HepG2 (cell line): Measurements from ENCODE around the gene IRS1. TPM values are rescaled to one million over a fixed set of nuclear protein-coding genes. Genes with fewer than 3 reads are reported as not detected.

Source experiments
- GATA4 ChIP-seq: sonication (generic); IDR thresholded peaks from 2 replicates; pipeline ENCODE4 v1.6.1; 2016; ENCODE audit warnings: antibody characterized with exemption, low read depth, borderline replicate concordance
- HOXA9 ChIP-seq: sonication (generic); formaldehyde crosslinking; IDR thresholded peaks from 2 replicates; pipeline ENCODE4 v1.8.1; 2022; ENCODE audit warnings: missing genetic modification reagents, mild to moderate bottlenecking, moderate library complexity, borderline replicate concordance
- ISX ChIP-seq: sonication (generic); formaldehyde crosslinking; conservative IDR thresholded peaks from 2 replicates; pipeline ENCODE4 v1.5.0; 2020; ENCODE audit warnings: missing genetic modification reagents
- KDM6A ChIP-seq: IDR thresholded peaks from 2 replicates; pipeline ENCODE4 v1.6.1; 2016; ENCODE audit warnings: low read depth
- PITX1 ChIP-seq: sonication (generic); formaldehyde crosslinking; IDR thresholded peaks from 2 replicates; pipeline ENCODE4 v1.5.1; 2020; ENCODE audit warnings: mild to moderate bottlenecking, missing genetic modification reagents
- RAD21 ChIP-seq: fragments of 450-650 bp; formaldehyde crosslinking; IDR thresholded peaks from 2 replicates; pipeline ENCODE4 v1.5.0; 2020; ENCODE audit warnings: mild to moderate bottlenecking
- SIX1 ChIP-seq: sonication (generic); formaldehyde crosslinking; IDR thresholded peaks from 2 replicates; pipeline ENCODE4 v1.4.0; 2020; ENCODE audit warnings: missing genetic modification reagents, borderline replicate concordance
- SP2 ChIP-seq: sonication (generic); formaldehyde crosslinking; IDR thresholded peaks from 2 replicates; pipeline ENCODE4 v1.5.1; 2020; ENCODE audit warnings: mild to moderate bottlenecking, missing genetic modification reagents
- ZNF3 ChIP-seq: IDR thresholded peaks from 2 replicates; pipeline ENCODE4 v1.7.0; 2017; ENCODE audit warnings: inconsistent platforms
- ZNF383 ChIP-seq: sonication (generic); formaldehyde crosslinking; IDR thresholded peaks from 2 replicates; pipeline ENCODE4 v1.4.0; 2020; ENCODE audit warnings: missing genetic modification reagents, mild to moderate bottlenecking, borderline replicate concordance
- ZNF530 ChIP-seq: sonication (generic); formaldehyde crosslinking; IDR thresholded peaks from 2 replicates; pipeline ENCODE4 v1.5.0; 2020; ENCODE audit warnings: low read depth, mild to moderate bottlenecking, missing genetic modification reagents
- ZNF570 ChIP-seq: sonication (generic); formaldehyde crosslinking; IDR thresholded peaks from 2 replicates; pipeline ENCODE4 v1.4.0; 2020; ENCODE audit warnings: mild to moderate bottlenecking, missing genetic modification reagents, borderline replicate concordance
- ZNF761 ChIP-seq: sonication (generic); formaldehyde crosslinking; conservative IDR thresholded peaks from 2 replicates; pipeline ENCODE4 v1.4.0; 2020; ENCODE audit warnings: mild to moderate bottlenecking, missing genetic modification reagents
- ZNF772 ChIP-seq: sonication (generic); formaldehyde crosslinking; IDR thresholded peaks from 2 replicates; pipeline ENCODE4 v1.5.0; 2020; ENCODE audit warnings: mild to moderate bottlenecking, missing genetic modification reagents
- polyA plus RNA-seq, 8 experiments: library from polyadenylated mRNA; depleted of rRNA in 3 of 8; stranded (reverse) in 7 of 8; unstranded in 1 of 8; fragments of >200 nt; fragmentation: Illumina TruSeq in 4 of 8; extraction: Trizol in 4 of 8; gene quantifications; 2 replicates each; pipeline versions ENCODE4 v1.2.1 to v1.2.3, GENCODE V29; 2011 to 2016; ENCODE audit warnings: low read depth in 4 of 8, missing spikeins in 1 of 8, mixed read lengths in 1 of 8; ENCODE audit not compliant: insufficient read depth in 1 of 8
- total RNA-seq, 5 experiments: library from RNA; depleted of rRNA; stranded (reverse); fragments of >200 nt; fragmentation: Illumina TruSeq; extraction: Trizol; gene quantifications; 2 replicates each; pipeline ENCODE4 v1.2.3, GENCODE V29; 2016; ENCODE audit warnings: low read depth in 1 of 5
- TF ChIP-seq, protein P1 (sequence below): sonication (generic); formaldehyde crosslinking; IDR thresholded peaks from 2 replicates; pipeline ENCODE4 v1.4.0; 2020; ENCODE audit warnings: mild to moderate bottlenecking, missing genetic modification reagents, borderline replicate concordance
- TF ChIP-seq, protein P2 (sequence below): sonication (generic); formaldehyde crosslinking; IDR thresholded peaks from 2 replicates; pipeline ENCODE4 v1.4.0; 2020; ENCODE audit warnings: missing genetic modification reagents; ENCODE audit errors: not compliant biosample characterization
- TF ChIP-seq, protein P3 (sequence below): sonication (generic); formaldehyde crosslinking; IDR thresholded peaks from 2 replicates; pipeline ENCODE4 v1.4.0; 2020; ENCODE audit warnings: missing genetic modification reagents
- TF ChIP-seq, protein P4 (sequence below): fragments of 450-650 bp; IDR thresholded peaks from 2 replicates; pipeline ENCODE4 v1.6.1; 2016

The IRS1 gene
- total and polyA plus RNA-seq, 2 of the 13 experiments (the other 11 are each of a cell fraction or from before 2014, with no cell fraction given): 8.7 to 9.0 TPM

DNA sequence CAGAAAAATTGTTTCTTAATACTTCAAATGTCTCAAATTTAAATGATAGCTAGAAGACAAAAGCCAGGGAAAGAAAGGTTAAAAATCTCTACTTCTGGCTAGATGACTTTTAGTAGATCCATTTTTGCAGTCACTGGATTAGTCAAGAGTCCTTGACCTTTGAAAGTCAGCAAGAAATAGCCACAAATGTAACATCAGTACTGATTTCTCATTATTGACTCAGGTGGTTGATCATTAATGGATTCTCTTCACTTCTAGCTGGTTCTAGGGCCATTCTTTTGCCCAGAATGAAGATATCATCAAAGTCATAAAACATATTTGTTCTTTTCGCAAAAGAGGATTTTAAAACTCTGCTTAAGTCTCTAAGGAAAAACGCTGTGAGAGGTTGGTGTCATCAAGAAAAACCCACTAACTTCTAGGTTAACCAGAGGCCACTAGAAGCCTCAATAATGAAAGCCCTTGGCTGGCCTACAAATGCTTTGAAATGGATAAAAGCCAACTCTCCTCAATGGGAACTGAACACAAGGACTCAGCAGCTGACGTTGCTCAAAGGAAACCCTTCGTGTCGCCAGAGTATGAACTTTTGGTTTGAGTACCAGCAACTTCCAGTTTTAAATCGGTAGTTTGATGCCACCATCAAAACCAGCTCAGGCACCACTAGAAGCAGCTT, 66.3 kb downstream of the IRS1 start (continued):
- TF ChIP-seq RAD21 (CRISPR knock-in tag): peak; percentile 31; the same call in 1 of the 2 replicates
- TF ChIP-seq, protein P1, sequence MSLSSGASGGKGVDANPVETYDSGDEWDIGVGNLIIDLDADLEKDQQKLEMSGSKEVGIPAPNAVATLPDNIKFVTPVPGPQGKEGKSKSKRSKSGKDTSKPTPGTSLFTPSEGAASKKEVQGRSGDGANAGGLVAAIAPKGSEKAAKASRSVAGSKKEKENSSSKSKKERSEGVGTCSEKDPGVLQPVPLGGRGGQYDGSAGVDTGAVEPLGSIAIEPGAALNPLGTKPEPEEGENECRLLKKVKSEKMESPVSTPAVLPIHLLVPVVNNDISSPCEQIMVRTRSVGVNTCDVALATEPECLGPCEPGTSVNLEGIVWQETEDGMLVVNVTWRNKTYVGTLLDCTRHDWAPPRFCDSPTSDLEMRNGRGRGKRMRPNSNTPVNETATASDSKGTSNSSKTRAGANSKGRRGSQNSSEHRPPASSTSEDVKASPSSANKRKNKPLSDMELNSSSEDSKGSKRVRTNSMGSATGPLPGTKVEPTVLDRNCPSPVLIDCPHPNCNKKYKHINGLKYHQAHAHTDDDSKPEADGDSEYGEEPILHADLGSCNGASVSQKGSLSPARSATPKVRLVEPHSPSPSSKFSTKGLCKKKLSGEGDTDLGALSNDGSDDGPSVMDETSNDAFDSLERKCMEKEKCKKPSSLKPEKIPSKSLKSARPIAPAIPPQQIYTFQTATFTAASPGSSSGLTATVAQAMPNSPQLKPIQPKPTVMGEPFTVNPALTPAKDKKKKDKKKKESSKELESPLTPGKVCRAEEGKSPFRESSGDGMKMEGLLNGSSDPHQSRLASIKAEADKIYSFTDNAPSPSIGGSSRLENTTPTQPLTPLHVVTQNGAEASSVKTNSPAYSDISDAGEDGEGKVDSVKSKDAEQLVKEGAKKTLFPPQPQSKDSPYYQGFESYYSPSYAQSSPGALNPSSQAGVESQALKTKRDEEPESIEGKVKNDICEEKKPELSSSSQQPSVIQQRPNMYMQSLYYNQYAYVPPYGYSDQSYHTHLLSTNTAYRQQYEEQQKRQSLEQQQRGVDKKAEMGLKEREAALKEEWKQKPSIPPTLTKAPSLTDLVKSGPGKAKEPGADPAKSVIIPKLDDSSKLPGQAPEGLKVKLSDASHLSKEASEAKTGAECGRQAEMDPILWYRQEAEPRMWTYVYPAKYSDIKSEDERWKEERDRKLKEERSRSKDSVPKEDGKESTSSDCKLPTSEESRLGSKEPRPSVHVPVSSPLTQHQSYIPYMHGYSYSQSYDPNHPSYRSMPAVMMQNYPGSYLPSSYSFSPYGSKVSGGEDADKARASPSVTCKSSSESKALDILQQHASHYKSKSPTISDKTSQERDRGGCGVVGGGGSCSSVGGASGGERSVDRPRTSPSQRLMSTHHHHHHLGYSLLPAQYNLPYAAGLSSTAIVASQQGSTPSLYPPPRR (CRISPR knock-in tag): peak; percentile 92
- TF ChIP-seq ZNF530 (CRISPR knock-in tag): no peak
- TF ChIP-seq ZNF383 (CRISPR knock-in tag): 0 out of 2 replicates have a peak, but pooled peaks have one; percentile 68
- TF ChIP-seq, protein P2, sequence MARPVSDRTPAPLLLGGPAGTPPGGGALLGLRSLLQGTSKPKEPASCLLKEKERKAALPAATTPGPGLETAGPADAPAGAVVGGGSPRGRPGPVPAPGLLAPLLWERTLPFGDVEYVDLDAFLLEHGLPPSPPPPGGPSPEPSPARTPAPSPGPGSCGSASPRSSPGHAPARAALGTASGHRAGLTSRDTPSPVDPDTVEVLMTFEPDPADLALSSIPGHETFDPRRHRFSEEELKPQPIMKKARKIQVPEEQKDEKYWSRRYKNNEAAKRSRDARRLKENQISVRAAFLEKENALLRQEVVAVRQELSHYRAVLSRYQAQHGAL: no peak
- peak; percentile 91; the same call in 1 of the 2 replicates for TF ChIP-seq GATA4
- peak; percentile 62; the same call in 1 of the 2 replicates for TF ChIP-seq ZNF3 (CRISPR knock-in tag)
- TF ChIP-seq, protein P3, sequence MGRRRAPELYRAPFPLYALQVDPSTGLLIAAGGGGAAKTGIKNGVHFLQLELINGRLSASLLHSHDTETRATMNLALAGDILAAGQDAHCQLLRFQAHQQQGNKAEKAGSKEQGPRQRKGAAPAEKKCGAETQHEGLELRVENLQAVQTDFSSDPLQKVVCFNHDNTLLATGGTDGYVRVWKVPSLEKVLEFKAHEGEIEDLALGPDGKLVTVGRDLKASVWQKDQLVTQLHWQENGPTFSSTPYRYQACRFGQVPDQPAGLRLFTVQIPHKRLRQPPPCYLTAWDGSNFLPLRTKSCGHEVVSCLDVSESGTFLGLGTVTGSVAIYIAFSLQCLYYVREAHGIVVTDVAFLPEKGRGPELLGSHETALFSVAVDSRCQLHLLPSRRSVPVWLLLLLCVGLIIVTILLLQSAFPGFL (CRISPR knock-in tag): no peak
- 0 out of 2 replicates have a peak, but pooled peaks have one; percentile 17 for TF ChIP-seq ZNF761 (CRISPR knock-in tag)
- peak; percentile 94 for TF ChIP-seq PITX1 (CRISPR knock-in tag)
- TF ChIP-seq ISX (CRISPR knock-in tag): no peak
- peak; percentile 86 for TF ChIP-seq SIX1
- TF ChIP-seq, protein P4, sequence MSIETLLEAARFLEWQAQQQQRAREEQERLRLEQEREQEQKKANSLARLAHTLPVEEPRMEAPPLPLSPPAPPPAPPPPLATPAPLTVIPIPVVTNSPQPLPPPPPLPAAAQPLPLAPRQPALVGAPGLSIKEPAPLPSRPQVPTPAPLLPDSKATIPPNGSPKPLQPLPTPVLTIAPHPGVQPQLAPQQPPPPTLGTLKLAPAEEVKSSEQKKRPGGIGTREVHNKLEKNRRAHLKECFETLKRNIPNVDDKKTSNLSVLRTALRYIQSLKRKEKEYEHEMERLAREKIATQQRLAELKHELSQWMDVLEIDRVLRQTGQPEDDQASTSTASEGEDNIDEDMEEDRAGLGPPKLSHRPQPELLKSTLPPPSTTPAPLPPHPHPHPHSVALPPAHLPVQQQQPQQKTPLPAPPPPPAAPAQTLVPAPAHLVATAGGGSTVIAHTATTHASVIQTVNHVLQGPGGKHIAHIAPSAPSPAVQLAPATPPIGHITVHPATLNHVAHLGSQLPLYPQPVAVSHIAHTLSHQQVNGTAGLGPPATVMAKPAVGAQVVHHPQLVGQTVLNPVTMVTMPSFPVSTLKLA: no peak
- peak; percentile 99 for TF ChIP-seq KDM6A (CRISPR knock-in tag)
- no peak for TF ChIP-seq ZNF570 (CRISPR knock-in tag)
- TF ChIP-seq HOXA9: no peak
- no peak for TF ChIP-seq SP2
- TF ChIP-seq ZNF772: 0 out of 2 replicates have a peak, but pooled peaks have one; percentile 43
